Measurements from ENCODE around the gene IL1RL2.

GRCh38 chr2:102200539-102200938 lies 13.7 kb downstream of the IL1RL2 start:
- TF ChIP-seq POLR2A (IDR thresholded peaks at IDR 0.05): no peak
- no peak for TF ChIP-seq CTCF (IDR thresholded peaks at IDR 0.05)
